Transverse colon (tissue), 4 donors: ENCODE data around the gene TYMP. TPM values are rescaled to one million over a fixed set of nuclear protein-coding genes. Genes with fewer than 3 reads are reported as not detected.

Source experiments
- DNase-seq: peaks from one replicate; pipeline ENCODE4 v3.0.0-alpha.2; 2019
- H3K27ac ChIP-seq, 4 donors: fragments of 200-600 bp; sonication (generic); 2 replicates each; pipeline ENCODE4 v1.5.1; 2016 to 2018; ENCODE audit warnings: inconsistent platforms in 4 of 4
- H3K27me3 ChIP-seq: fragments of 200-600 bp; sonication (generic); 2 replicates; pipeline ENCODE4 v1.5.1; 2017; ENCODE audit warnings: inconsistent platforms
- H3K36me3 ChIP-seq, 4 donors: fragments of 200-600 bp; sonication (generic); 2 replicates each; pipeline ENCODE4 v1.5.1; 2017 to 2019; ENCODE audit warnings: inconsistent platforms in 4 of 4
- H3K4me1 ChIP-seq, 4 donors: fragments of 200-600 bp; sonication (generic); 2 replicates each; pipeline ENCODE4 v1.5.1; 2017 to 2020; ENCODE audit warnings: inconsistent platforms in 4 of 4
- H3K4me3 ChIP-seq, 4 donors: fragments of 200-600 bp; sonication (generic); 1 replicate in 1 of 4; 2 replicates in 3 of 4; pipeline versions ENCODE4 v1.5.1 to v1.6.1; 2017 to 2019; ENCODE audit warnings: inconsistent platforms in 4 of 4
- H3K9me3 ChIP-seq, 2 donors: fragments of 200-600 bp; sonication (generic); 2 replicates each; pipeline ENCODE4 v1.5.1; 2017 to 2019; ENCODE audit warnings: inconsistent platforms in 2 of 2
- CTCF ChIP-seq, 5 experiments: fragments of 200-600 bp in 3 of 5; fragments of 450-650 bp in 2 of 5; sonication (generic) in 3 of 5; IDR thresholded peaks; 1 replicate in 2 of 5; 2 replicates in 3 of 5; pipeline ENCODE4 v1.5.1; 2016 to 2017; ENCODE audit warnings: antibody characterized with exemption in 5 of 5, inconsistent platforms in 3 of 5, mild to moderate bottlenecking in 2 of 5, moderate library complexity in 1 of 5
- EP300 ChIP-seq: sonication (generic); formaldehyde crosslinking; IDR thresholded peaks from one replicate; pipeline ENCODE4 v1.6.1; 2017; ENCODE audit warnings: antibody characterized with exemption, low read depth
- POLR2A ChIP-seq: fragments of 450-650 bp; IDR thresholded peaks from one replicate; pipeline ENCODE4 v1.6.1; 2016; ENCODE audit warnings: antibody characterized with exemption, mild to moderate bottlenecking, moderate library complexity
- POLR2AphosphoS5 ChIP-seq, 3 donors: sonication (generic); formaldehyde crosslinking; IDR thresholded peaks; one replicate each; pipeline ENCODE4 v1.6.1; 2016; ENCODE audit warnings: antibody characterized with exemption in 3 of 3
- WGBS, 2 donors: methylation state at CpG; one replicate each; pipeline ENCODE4 v1.1.5; 2018; ENCODE audit warnings: low coverage in 1 of 2; 5-methylcytosine and 5-hydroxymethylcytosine counted together
- in situ Hi-C, 4 donors: fragments of 200-750 bp; cut with MboI; loops; one replicate each; pipeline versions ENCODE4 v1.15.0 to v1.15.1; 2017; ENCODE audit warnings: low sequenced_read_pairs in 3 of 4, low pct_ligation_motif_present in 1 of 4, low pct_unique_long_range_greater_than_20kb in 1 of 4
- intact Hi-C: fragments of 100-400 bp; cut with DNase I; formaldehyde crosslinking; loops from one replicate; pipeline ENCODE4 v1.15.1; 2023; ENCODE audit warnings: low total_unique reads
- total RNA-seq, 4 donors: library from RNA; depleted of rRNA; stranded (reverse); fragments of >200 nt; gene quantifications; one replicate each; pipeline ENCODE4 v1.1.0, GENCODE V29; 2016

TYMP gene
- total RNA-seq, 4 donors from 2014 or later, result 27.5 to 60.7 (median 32.2) TPM

GRCh38 chr22:50569896-50570535 is 40.2 kb upstream of the TYMP start:
- H3K4me3 ChIP-seq, result no peak overlapping the region
- no peak overlapping the region for H3K27ac ChIP-seq
- intact Hi-C loops, result no loop called here
- in situ Hi-C loops, result no loop called here
- H3K27me3 ChIP-seq, result no peaks in the 10 kb centered on the region
- 84 to 100% methylated on average over 1 to 13 of the region's 13 CpGs for WGBS, 2 donors
- TF ChIP-seq POLR2AphosphoS5 (IDR thresholded peaks at IDR 0.05), result no peak
- no peak for TF ChIP-seq CTCF (IDR thresholded peaks at IDR 0.05)
- no peak for TF ChIP-seq POLR2A
- DNase-seq, result no peak
- peaks cover 0 to 17% (median 4%) of the 10 kb centered on the region in 4 donors for H3K4me1 ChIP-seq
- H3K36me3 ChIP-seq, result no peaks in the 10 kb centered on the region
- no peaks in the 10 kb centered on the region for H3K9me3 ChIP-seq

GRCh38 chr22:50569041-50569459 is 39.2 kb upstream of the TYMP start:
- Histone ChIP-seq H3K4me1 (peaks cover 0 to 27% (median 5%) of the 10 kb centered on the region in 4 donors), H3K36me3 (no peaks in the 10 kb centered on the region), H3K27ac (peak overlapping the region; percentile 21 to 48 (median 22)), H3K4me3 (no peak overlapping the region), H3K27me3 (no peaks in the 10 kb centered on the region), H3K9me3 (no peaks in the 10 kb centered on the region)
- intact Hi-C loops (no loop called here), in situ Hi-C loops (no loop called here)
- peak; percentile 43 for DNase-seq
- 68 to 74% methylated on average over 3 to 8 of the region's 8 CpGs for WGBS, 2 donors
- TF ChIP-seq POLR2A (no peak), EP300 (no peak), CTCF (IDR thresholded peaks at IDR 0.05) (no peak), POLR2AphosphoS5 (IDR thresholded peaks at IDR 0.05) (no peak)

GRCh38 chr22:50568626-50569025 is 38.8 kb upstream of the TYMP start:
- DNase-seq, result peak; percentile 49
- Histone ChIP-seq H3K36me3 (no peaks in the 10 kb centered on the region), H3K4me3 (no peak overlapping the region), H3K4me1 (peaks cover 3 to 31% (median 7%) of the 10 kb centered on the region in 4 donors), H3K27me3 (no peaks in the 10 kb centered on the region), H3K9me3 (no peaks in the 10 kb centered on the region), H3K27ac (peak overlapping the region; percentile 21 to 48 (median 22))
- WGBS, 2 donors, result 75% methylated on average over 7 of the region's 7 CpGs; no CpG with 5 or more reads in 1 of the 2 donors
- no peak for TF ChIP-seq EP300
- no peak for TF ChIP-seq POLR2A
- TF ChIP-seq POLR2AphosphoS5 (IDR thresholded peaks at IDR 0.05), result no peak
- TF ChIP-seq CTCF (IDR thresholded peaks at IDR 0.05), result no peak
- intact Hi-C loops (no loop called here), in situ Hi-C loops (no loop called here)

GRCh38 chr22:50567721-50568252 is 38.0 kb upstream of the TYMP start:
- peak; percentile 6 for DNase-seq
- H3K4me3 ChIP-seq, result no peak overlapping the region
- TF ChIP-seq POLR2A, result no peak
- TF ChIP-seq POLR2AphosphoS5 (IDR thresholded peaks at IDR 0.05), result no peak
- no peak for TF ChIP-seq CTCF (IDR thresholded peaks at IDR 0.05)
- no peak for TF ChIP-seq EP300
- in situ Hi-C loops (no loop called here), intact Hi-C loops (no loop called here)
- no peak overlapping the region for H3K27ac ChIP-seq
- H3K27me3 ChIP-seq, result no peaks in the 10 kb centered on the region
- no peaks in the 10 kb centered on the region for H3K9me3 ChIP-seq
- WGBS, 2 donors, result 87 to 100% methylated on average over 5 to 7 of the region's 7 CpGs
- H3K4me1 ChIP-seq, result peaks cover 4 to 36% (median 12%) of the 10 kb centered on the region in 4 donors
- no peaks in the 10 kb centered on the region for H3K36me3 ChIP-seq
